PFSK-1 (cell line): ENCODE data around the gene RAP2C.

Source experiments
- FOXP2 ChIP-seq: optimal IDR thresholded peaks from 2 replicates; pipeline ENCODE3; 2011; ENCODE audit warnings: borderline replicate concordance, control low read depth, inconsistent platforms; ENCODE audit not compliant: insufficient read depth; ENCODE audit errors: extremely low read length, extremely low read depth
- POLR2AphosphoS5 ChIP-seq: IDR thresholded peaks from 2 replicates; pipeline ENCODE4 v1.6.1; 2012; ENCODE audit warnings: low read depth, mild to moderate bottlenecking, control low read depth, low read length, moderate library complexity
- SIN3A ChIP-seq: IDR thresholded peaks from 2 replicates; pipeline ENCODE4 v1.6.1; 2012; ENCODE audit warnings: mild to moderate bottlenecking, low read length, moderate library complexity, borderline replicate concordance; ENCODE audit not compliant: insufficient read depth
- TAF1 ChIP-seq: IDR thresholded peaks from 2 replicates; pipeline ENCODE4 v1.6.1; 2012; ENCODE audit warnings: low read length, control low read depth, borderline replicate concordance; ENCODE audit not compliant: insufficient read depth
- TF ChIP-seq, protein P1 (sequence below), 2 experiments: IDR thresholded peaks; 2 replicates each; pipeline versions ENCODE4 v1.6.1 to v1.8.0; 2011 to 2012; ENCODE audit warnings: low read depth in 2 of 2, low read length in 2 of 2, control low read depth in 1 of 2, inconsistent platforms in 1 of 2, mild to moderate bottlenecking in 1 of 2, moderate library complexity in 1 of 2; ENCODE audit not compliant: insufficient read depth in 1 of 2

DNA sequence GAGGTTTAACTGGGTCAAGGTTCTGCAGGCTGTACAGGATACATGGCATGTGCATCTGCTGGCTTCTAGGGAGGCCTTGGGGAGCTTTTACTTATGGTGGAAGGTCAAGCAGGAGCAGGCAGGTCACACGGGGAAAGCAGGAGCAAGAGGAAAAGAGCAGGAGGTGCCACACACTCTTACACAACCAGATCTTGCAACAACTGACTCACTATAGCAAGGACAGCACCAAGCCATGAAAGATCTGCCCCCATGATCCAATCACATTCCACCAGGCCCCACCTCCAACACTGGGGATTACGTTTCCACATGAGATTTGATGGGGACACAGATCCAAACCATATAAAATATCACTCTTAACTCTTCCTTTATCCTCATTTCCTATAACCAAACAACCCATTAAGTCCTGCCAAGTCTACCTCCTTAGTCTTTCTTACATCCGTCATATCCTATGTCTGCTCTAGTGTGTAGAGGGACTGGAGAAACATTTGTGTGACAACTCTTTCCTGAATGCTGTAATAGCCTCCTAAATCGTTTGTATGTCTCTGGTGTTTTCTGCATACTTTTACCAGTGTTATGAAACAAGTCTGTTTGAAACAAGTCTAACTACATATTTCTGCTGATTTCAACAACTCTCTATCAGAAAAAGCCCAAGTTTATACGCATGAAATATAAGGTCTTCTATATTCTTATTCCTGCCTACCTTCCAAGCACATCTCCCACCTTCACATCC, 8.3 kb upstream of the RAP2C start:
- no peak for TF ChIP-seq TAF1
- TF ChIP-seq POLR2AphosphoS5, result no peak
- TF ChIP-seq, protein P1, sequence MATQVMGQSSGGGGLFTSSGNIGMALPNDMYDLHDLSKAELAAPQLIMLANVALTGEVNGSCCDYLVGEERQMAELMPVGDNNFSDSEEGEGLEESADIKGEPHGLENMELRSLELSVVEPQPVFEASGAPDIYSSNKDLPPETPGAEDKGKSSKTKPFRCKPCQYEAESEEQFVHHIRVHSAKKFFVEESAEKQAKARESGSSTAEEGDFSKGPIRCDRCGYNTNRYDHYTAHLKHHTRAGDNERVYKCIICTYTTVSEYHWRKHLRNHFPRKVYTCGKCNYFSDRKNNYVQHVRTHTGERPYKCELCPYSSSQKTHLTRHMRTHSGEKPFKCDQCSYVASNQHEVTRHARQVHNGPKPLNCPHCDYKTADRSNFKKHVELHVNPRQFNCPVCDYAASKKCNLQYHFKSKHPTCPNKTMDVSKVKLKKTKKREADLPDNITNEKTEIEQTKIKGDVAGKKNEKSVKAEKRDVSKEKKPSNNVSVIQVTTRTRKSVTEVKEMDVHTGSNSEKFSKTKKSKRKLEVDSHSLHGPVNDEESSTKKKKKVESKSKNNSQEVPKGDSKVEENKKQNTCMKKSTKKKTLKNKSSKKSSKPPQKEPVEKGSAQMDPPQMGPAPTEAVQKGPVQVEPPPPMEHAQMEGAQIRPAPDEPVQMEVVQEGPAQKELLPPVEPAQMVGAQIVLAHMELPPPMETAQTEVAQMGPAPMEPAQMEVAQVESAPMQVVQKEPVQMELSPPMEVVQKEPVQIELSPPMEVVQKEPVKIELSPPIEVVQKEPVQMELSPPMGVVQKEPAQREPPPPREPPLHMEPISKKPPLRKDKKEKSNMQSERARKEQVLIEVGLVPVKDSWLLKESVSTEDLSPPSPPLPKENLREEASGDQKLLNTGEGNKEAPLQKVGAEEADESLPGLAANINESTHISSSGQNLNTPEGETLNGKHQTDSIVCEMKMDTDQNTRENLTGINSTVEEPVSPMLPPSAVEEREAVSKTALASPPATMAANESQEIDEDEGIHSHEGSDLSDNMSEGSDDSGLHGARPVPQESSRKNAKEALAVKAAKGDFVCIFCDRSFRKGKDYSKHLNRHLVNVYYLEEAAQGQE (IDR thresholded peaks at IDR 0.05; ENCODE audit: insufficient read depth in 1 of 2, low read depth in 2 of 2, low read length in 2 of 2), result no peak
- TF ChIP-seq SIN3A, result no peak
- no peak for TF ChIP-seq FOXP2
